DOHH2 (cell line): Measurements from ENCODE around the gene ANXA9.

Source experiments
- EZH2phosphoT487 ChIP-seq: fragments of 200-600 bp; sonication (generic); IDR thresholded peaks from 2 replicates; pipeline ENCODE4 v1.6.1; 2017; ENCODE audit warnings: borderline replicate concordance, mild to moderate bottlenecking, antibody characterized with exemption, low read length, moderate library complexity, mixed read lengths
- TF ChIP-seq, protein P1 (sequence below): fragments of 200-600 bp; sonication (generic); IDR thresholded peaks from one replicate; pipeline ENCODE4 v1.5.1; 2014; ENCODE audit warnings: antibody characterized with exemption, mild to moderate bottlenecking, low read depth, low read length; ENCODE audit not compliant: poor library complexity, severe bottlenecking

DNA sequence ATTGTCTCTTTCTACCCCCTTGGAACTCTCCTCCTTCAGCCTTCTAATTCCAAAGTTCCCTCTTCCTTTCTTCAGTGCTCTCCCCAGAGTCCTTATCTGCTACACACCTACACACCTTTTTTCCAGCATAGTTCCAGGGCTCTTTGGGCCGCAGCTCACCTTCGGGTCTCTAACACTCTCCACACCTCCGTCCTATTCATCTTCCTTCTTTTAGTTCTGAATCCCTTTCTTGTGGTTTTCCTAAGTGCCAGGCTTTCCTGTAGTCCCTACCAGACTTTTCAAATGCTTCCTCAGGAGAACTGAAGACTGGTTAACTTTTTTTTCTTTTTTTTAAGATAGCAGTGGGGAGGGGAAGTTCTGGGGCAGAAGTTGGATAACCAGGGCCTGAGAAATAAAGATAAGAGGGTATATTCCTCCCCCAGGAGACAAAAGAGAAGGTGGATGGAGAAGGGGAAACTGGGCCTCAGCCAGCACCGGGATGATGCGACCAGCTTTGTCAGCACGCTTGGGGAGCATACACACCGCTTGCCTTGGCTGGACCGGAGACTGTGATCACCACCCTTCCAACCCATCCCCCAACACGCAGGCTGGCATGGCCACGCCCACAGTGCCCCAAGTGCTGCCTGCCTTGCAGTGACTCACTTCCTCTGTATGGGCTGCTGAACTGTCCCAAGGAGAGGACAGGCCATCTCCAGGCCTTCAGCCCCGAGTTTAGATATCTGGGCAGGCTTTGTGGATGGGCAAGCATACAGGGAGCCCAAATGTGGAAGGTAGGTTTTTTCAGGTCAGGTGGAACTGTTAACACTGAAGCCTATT is 5.0 kb upstream of the ANXA9 start:
- TF ChIP-seq, protein P1, sequence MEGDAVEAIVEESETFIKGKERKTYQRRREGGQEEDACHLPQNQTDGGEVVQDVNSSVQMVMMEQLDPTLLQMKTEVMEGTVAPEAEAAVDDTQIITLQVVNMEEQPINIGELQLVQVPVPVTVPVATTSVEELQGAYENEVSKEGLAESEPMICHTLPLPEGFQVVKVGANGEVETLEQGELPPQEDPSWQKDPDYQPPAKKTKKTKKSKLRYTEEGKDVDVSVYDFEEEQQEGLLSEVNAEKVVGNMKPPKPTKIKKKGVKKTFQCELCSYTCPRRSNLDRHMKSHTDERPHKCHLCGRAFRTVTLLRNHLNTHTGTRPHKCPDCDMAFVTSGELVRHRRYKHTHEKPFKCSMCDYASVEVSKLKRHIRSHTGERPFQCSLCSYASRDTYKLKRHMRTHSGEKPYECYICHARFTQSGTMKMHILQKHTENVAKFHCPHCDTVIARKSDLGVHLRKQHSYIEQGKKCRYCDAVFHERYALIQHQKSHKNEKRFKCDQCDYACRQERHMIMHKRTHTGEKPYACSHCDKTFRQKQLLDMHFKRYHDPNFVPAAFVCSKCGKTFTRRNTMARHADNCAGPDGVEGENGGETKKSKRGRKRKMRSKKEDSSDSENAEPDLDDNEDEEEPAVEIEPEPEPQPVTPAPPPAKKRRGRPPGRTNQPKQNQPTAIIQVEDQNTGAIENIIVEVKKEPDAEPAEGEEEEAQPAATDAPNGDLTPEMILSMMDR: no peak
- no peak for TF ChIP-seq EZH2phosphoT487
